ENCODE data around the gene SERINC3.

DNA sequence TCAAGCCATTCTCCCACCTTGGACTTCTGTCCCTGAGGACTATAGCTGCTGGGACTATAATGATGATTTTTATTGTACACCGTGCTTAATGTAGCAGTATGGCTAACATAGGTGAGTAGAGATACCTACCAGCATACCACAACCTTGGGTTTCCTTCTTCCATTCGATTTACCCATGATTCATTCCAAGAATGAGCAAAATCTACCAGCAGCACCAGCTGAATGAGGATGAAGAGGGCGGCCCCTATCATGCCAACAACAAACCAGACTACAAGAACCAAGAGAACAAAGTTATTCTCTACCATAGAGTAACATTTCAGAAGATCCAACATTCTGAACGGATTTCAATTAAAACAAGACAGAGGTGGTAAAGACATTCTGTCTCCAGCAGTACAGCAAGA lies 12.1 kb downstream of the SERINC3 start:
- no peak for TF ChIP-seq POLR2AphosphoS5 (IDR thresholded peaks at IDR 0.05)
- TF ChIP-seq CTCF (IDR thresholded peaks at IDR 0.05), result no peak
- no peak for TF ChIP-seq POLR2A (IDR thresholded peaks at IDR 0.05)

Data from gastroesophageal sphincter (tissue), 3 donors.